ENCODE results near the gene MAD1L1.

GRCh38 chr7:2115760-2116447 lies 116.8 kb downstream of the MAD1L1 start:
- no peak for TF ChIP-seq POLR2AphosphoS5 (IDR thresholded peaks at IDR 0.05; ENCODE audit: borderline replicate concordance, low read depth, low read length)
- TF ChIP-seq EZH2 (IDR thresholded peaks at IDR 0.05) = no peak
